GM12864 (cell line): ENCODE measurements around the gene C18orf32.
"Not testable (repeated sequence)": the region's sequence is repeated elsewhere in the genome, so short reads cannot be mapped to it uniquely, and the experiment has no call there.

Experiments
- DNase-seq: peaks from one replicate; pipeline ENCODE4 v3.0.0-alpha.2; 2011; ENCODE audit warnings: low read depth
- H3K4me3 ChIP-seq: 2 replicates; pipeline ENCODE4 v1.5.1; 2011; ENCODE audit warnings: mild to moderate bottlenecking, low read depth, low read length, control low read depth
- CTCF ChIP-seq: IDR thresholded peaks from 2 replicates; pipeline ENCODE4 v1.5.1; 2011; ENCODE audit warnings: low read depth, mild to moderate bottlenecking, moderate library complexity, low read length, control low read depth, inconsistent platforms; ENCODE audit errors: missing control alignments

Gene C18orf32

DNA sequence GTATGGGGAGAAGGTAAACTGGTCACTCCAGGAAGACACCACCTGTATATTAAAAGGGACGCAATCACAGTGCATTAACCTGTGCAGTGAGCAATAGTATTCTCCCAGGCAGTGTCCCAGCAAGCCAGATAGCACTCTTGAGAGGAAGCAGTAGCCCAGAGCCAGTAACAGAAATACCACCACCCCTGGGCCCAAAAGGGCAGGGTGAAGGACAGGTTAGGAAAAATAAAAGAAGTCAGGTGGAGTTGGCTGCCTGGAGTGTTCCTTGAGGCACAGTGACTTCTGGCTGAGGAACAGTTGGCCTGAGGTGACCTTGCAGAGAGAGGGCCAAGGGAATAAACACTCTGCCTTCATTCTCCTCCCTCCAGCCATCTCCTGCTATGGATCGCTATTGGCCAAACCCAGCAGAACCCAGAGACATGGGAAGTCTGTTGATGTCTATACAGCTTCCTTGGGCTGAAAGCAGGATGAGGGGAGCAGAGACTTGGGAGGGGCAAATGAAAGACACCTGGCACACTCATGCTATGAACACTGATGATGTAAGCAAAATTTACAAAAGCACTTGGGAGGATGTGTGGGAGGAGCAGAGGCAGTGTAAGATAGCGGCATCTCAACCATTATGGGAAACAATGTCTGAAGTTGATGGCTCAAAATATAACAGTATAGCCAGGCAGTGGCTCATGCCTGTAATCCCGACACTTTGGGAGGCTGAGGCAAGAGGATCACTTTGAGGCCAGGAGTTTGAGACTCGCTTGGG lies 7.5 kb downstream of the C18orf32 start:
- TF ChIP-seq CTCF: no peak
- H3K4me3 ChIP-seq: no peak overlapping the region
- no peak for DNase-seq

DNA sequence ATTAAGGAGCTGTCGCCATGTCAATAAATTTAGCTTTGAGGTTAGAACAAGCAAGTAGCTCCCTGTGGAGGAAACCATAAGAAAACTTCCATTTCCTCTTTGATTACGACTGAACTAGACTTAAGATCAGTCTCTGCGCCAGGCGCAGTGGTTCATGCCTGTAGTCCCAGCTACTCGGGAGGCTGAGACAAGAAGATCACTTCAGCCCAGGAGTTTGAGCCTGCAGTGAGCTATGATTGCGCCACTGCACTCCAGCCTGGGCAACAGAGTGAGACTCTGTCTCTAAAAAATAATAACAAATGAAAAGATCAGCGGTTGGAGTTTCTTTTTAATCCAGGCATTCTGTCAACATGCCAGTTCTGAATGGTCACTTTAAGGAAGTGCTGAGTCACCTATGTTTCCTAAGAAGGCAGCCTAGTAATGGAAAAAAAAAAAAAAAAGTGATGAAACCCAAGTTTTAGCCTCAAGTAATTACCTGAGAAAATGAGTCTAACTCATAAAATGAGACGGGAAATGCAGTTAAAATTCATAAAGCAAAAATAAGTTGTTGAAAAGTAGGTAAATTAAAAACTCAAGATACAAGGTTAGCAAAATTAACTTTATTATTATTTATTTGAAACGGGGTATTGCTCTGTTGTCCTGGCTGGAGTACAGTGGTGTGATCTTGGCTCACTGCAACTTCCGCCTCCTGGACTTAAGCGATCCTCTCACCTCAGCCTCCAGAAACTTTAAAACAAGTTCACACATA lies 10.2 kb downstream of the C18orf32 start:
- no peak overlapping the region for H3K4me3 ChIP-seq
- no peak for DNase-seq
- no peak for TF ChIP-seq CTCF

DNA sequence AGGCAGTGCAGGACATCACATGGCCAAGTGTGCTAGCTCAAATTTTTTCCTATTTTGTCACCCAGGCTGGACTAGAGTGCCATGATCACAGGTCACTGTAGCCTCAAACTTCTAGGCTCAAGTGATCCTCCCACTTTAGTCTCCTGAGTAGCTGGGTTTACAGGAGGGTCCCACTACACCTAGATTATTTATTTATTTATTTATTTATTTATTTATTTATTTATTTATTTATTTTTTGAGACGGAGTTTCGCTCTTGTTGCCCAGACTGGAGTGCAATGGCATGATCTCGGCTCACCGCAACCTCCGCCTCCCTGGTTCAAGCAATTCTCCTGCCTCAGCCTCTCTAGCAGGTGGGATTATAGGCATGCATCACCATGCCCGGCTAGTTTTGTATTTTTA lies 12.1 kb downstream of the C18orf32 start:
- H3K4me3 ChIP-seq, DNase-seq: not testable (repeated sequence)

DNA sequence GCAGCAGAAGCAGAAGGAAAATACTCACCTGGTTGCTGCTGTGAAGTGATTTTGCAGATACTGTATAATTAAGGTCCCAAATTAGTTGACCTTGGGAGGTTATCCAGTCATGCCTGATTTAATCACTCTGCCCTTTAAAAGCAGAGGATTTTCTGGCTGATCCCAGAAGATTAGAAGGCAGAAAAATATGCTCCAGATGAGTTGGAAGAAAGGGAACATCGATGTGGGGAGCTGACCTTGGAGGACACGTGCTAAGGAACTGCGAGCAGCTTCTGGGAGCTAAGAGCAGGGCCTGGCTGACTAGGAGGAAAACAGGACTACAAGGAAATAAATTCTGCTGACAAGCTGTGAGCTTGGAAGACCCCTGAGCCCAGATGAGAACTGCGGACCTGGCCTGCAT lies 13.3 kb downstream of the C18orf32 start:
- DNase-seq: no peak
- H3K4me3 ChIP-seq: no peak overlapping the region
- no peak for TF ChIP-seq CTCF

DNA sequence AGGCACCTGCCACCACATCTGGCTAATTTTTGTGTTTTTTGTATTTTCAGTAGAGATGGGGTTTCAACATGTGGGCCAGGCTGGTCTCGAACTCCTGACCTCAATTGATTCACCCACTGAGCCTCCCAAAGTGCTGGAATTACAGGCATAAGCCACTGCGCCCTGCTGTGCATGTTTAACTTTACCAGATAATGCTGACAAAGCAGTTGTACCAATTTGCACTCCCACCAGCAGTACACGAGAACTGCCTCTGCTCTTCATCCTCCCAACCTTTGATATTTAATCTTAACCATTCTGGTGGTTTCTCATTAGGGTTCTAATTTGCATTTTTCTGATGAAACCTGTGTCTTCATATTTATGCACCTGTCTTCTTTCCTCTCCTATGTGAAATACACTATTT lies 14.6 kb downstream of the C18orf32 start:
- DNase-seq: no peak

DNA sequence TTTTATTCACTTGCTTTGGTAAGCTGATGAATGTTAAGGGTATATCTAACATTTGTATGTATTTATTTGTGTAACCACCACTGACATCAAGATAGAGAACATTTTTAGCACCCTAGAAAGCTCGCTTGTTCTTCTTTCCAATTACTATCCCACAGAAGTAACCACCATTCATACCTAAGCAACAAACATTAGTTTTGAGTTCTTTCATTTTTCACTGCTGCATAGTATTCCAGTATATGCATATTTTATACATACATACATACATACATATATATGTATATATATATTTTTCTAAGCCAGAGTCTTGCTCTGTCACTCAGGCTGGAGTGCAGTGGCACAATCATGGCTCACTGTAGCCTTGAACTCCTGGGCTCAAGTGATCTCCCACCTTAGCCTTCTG lies 15.5 kb downstream of the C18orf32 start:
- TF ChIP-seq CTCF: no peak
- DNase-seq: no peak
- H3K4me3 ChIP-seq: no peak overlapping the region

More for the DNA sequence above, 14.6 kb downstream of the C18orf32 start:
- H3K4me3 ChIP-seq: no peak overlapping the region
- no peak for TF ChIP-seq CTCF

- no peak overlapping the region for H3K4me3 ChIP-seq
- TF ChIP-seq CTCF: no peak
- DNase-seq: no peak
Measured at GRCh38 chr18:49467599-49467998, 19.4 kb downstream of the C18orf32 start.
